Activated naive CD8-positive, alpha-beta T cell treated with anti-CD3 and anti-CD28 coated beads, Interleukin-2, amount 50 U/mL, for 24 hours (primary cell): ENCODE results near the gene DNAH17.
A peak's percentile ranks its signal among the peaks of the same experiment; 100 is the strongest.

Experiments used
- ATAC-seq: fragments of 150-1000 bp; cut with Tn5 transposase; one replicate; pipeline ENCODE4 v1.10.0; 2021
- DNase-seq: peaks from one replicate; pipeline ENCODE4 v3.0.0; 2021
- H3K27ac Mint-ChIP-seq: one replicate; pipeline ENCODE4 v1.8.0; 2021; ENCODE audit warnings: mild to moderate bottlenecking, mixed read lengths
- H3K27me3 Mint-ChIP-seq: one replicate; pipeline ENCODE4 v1.8.0; 2021; ENCODE audit warnings: mixed read lengths
- H3K36me3 Mint-ChIP-seq: one replicate; pipeline ENCODE4 v1.8.0; 2021; ENCODE audit warnings: low read depth, mixed read lengths
- H3K4me1 Mint-ChIP-seq: one replicate; pipeline ENCODE4 v1.8.0; 2021; ENCODE audit warnings: mixed read lengths
- H3K4me3 Mint-ChIP-seq: one replicate; pipeline ENCODE4 v1.8.0; 2021; ENCODE audit warnings: mild to moderate bottlenecking, moderate library complexity, mixed read lengths
- H3K9me3 Mint-ChIP-seq: one replicate; pipeline ENCODE4 v1.8.0; 2021; ENCODE audit warnings: mixed read lengths

DNAH17 gene

GRCh38 chr17:78449983-78450595 is 127.1 kb downstream of the DNAH17 start:
- Mint-ChIP-seq H3K36me3 (no peaks in the 10 kb centered on the region), H3K9me3 (no peaks in the 10 kb centered on the region), H3K4me1 (no peaks in the 10 kb centered on the region), H3K4me3 (no peak overlapping the region), H3K27ac (no peak overlapping the region), H3K27me3 (no peaks in the 10 kb centered on the region)
- DNase-seq (no peak), ATAC-seq (no peak)

GRCh38 chr17:78448356-78448993 is 128.7 kb downstream of the DNAH17 start:
- H3K4me3 Mint-ChIP-seq = no peak overlapping the region
- H3K36me3 Mint-ChIP-seq = no peaks in the 10 kb centered on the region
- no peak for ATAC-seq
- H3K27ac Mint-ChIP-seq = no peak overlapping the region
- H3K4me1 Mint-ChIP-seq = no peaks in the 10 kb centered on the region
- no peaks in the 10 kb centered on the region for H3K9me3 Mint-ChIP-seq
- DNase-seq = no peak
- no peaks in the 10 kb centered on the region for H3K27me3 Mint-ChIP-seq

DNA sequence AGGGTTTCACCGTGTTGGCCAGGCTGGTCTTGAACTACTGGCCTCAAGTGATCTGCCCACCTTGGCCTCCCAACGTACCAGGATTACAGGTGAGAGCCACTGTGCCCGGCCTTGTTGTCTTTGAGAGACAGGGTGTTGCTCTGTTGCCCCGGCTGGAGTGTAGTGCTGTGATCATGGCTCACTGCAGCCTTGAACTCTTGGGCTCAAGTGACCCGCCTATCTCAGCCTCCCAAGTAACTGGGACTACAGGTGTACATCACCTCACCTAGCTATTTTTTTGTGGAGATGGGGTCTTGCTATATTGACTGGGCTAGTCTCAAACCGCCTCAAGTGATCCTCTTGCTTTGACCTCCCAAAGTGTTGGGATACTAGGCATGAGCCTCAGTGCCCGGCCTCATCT is 130.4 kb downstream of the DNAH17 start:
- DNase-seq = no peak
- Mint-ChIP-seq H3K36me3 (no peaks in the 10 kb centered on the region), H3K4me1 (peaks cover 2% of the 10 kb centered on the region), H3K9me3 (no peaks in the 10 kb centered on the region), H3K4me3 (no peak overlapping the region), H3K27ac (no peak overlapping the region), H3K27me3 (no peaks in the 10 kb centered on the region)
- no peak for ATAC-seq

- Mint-ChIP-seq H3K9me3 (no peaks in the 10 kb centered on the region), H3K27ac (no peak overlapping the region), H3K4me3 (no peak overlapping the region), H3K4me1 (peaks cover 2% of the 10 kb centered on the region), H3K36me3 (no peaks in the 10 kb centered on the region), H3K27me3 (no peaks in the 10 kb centered on the region)
- ATAC-seq (no peak), DNase-seq (no peak)
Observed at GRCh38 chr17:78444392-78444791, 132.8 kb downstream of the DNAH17 start.

DNA sequence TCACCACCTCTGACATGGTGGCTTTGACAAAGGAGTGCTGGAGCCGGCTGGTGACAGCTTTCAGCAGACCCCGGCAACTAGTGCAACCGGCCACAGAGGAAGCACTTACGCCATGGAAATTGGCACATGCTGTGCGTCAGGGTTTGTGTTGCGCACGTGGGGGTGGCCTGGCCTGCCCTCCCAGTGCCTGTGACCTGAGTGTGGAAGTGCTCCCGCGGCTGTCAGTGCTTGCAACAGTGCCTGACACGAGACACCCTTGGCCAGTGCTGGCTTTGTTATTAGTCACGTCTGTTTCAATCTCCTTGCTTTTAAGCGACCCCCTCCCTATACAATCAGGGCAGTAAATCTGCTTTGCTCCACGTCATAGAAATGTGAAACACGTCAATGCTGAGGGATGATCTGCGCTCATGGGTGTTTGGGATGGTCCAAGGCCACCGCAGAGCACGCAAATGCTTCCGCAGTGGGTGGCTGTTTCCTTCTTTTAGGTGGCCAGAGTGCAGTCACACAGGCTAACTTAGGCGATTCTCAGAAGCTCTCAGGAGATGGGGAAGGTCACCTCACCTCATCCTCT is 134.5 kb downstream of the DNAH17 start:
- Mint-ChIP-seq H3K27ac (peak overlapping the region; percentile 56), H3K4me1 (peaks cover 2% of the 10 kb centered on the region), H3K27me3 (no peaks in the 10 kb centered on the region), H3K36me3 (no peaks in the 10 kb centered on the region), H3K4me3 (no peak overlapping the region), H3K9me3 (no peaks in the 10 kb centered on the region)
- DNase-seq (peak; percentile 25), ATAC-seq (peak; percentile 52)

- no peak overlapping the region for H3K4me3 Mint-ChIP-seq
- DNase-seq = no peak
- H3K27me3 Mint-ChIP-seq = no peaks in the 10 kb centered on the region
- H3K4me1 Mint-ChIP-seq = peaks cover 2% of the 10 kb centered on the region
- no peak overlapping the region for H3K27ac Mint-ChIP-seq
- ATAC-seq = no peak
- H3K9me3 Mint-ChIP-seq = no peaks in the 10 kb centered on the region
- H3K36me3 Mint-ChIP-seq = no peaks in the 10 kb centered on the region
Observed at GRCh38 chr17:78441271-78441971, 135.8 kb downstream of the DNAH17 start.

GRCh38 chr17:78438694-78439325 is 138.4 kb downstream of the DNAH17 start:
- Mint-ChIP-seq H3K36me3 (no peaks in the 10 kb centered on the region), H3K4me3 (no peak overlapping the region), H3K4me1 (peaks cover 2% of the 10 kb centered on the region), H3K27ac (no peak overlapping the region), H3K9me3 (no peaks in the 10 kb centered on the region), H3K27me3 (no peaks in the 10 kb centered on the region)
- DNase-seq (no peak), ATAC-seq (no peak)

- Mint-ChIP-seq H3K36me3 (no peaks in the 10 kb centered on the region), H3K4me3 (no peak overlapping the region), H3K27ac (no peak overlapping the region), H3K9me3 (no peaks in the 10 kb centered on the region), H3K27me3 (no peaks in the 10 kb centered on the region), H3K4me1 (peaks cover 2% of the 10 kb centered on the region)
- no peak for ATAC-seq
- DNase-seq = no peak
Observed at GRCh38 chr17:78438271-78438691, 138.9 kb downstream of the DNAH17 start.

DNA sequence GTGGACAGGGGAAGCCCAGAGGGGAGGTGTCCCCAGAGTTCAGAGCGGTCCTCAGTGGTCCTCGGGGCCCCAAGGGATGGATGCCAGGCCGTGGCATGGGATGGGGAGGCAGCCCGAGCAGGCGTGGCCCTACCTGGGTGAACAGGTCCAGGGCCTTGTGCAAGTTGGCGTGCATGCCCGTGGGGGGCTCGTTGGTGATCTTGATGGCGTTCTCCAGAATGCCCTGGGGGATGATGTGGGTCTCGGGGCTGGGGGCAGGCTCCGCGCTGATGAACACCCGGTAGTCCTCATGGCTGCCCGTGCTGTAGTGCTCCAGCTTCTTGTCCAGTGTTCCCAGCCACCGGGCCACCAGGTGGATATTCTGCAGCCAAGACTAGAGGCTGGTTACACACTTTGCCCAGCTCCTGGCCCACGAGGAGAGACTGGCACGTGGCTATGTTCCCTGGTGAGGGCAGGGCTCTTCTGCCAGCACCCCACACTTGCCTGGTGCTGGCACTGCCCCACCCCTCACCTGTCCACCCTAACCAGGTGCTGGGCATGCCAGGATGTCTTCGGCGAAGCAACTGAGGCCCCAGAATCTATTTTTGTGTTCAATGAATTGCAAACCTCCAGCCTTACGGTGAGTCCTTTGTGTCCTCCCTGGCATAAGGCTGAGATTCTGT is 139.6 kb downstream of the DNAH17 start:
- Mint-ChIP-seq H3K27me3 (no peaks in the 10 kb centered on the region), H3K36me3 (no peaks in the 10 kb centered on the region), H3K4me1 (peaks cover 2% of the 10 kb centered on the region), H3K27ac (no peak overlapping the region), H3K9me3 (no peaks in the 10 kb centered on the region), H3K4me3 (no peak overlapping the region)
- DNase-seq (no peak), ATAC-seq (no peak)

- Mint-ChIP-seq H3K36me3 (no peaks in the 10 kb centered on the region), H3K27me3 (no peaks in the 10 kb centered on the region), H3K4me1 (no peaks in the 10 kb centered on the region), H3K9me3 (no peaks in the 10 kb centered on the region), H3K4me3 (no peak overlapping the region), H3K27ac (no peak overlapping the region)
- DNase-seq = no peak
- ATAC-seq = no peak
Observed at GRCh38 chr17:78435330-78436005, 141.7 kb downstream of the DNAH17 start.

GRCh38 chr17:78434455-78435329 is 142.5 kb downstream of the DNAH17 start:
- DNase-seq = no peak
- Mint-ChIP-seq H3K36me3 (peaks cover 6% of the 10 kb centered on the region), H3K9me3 (no peaks in the 10 kb centered on the region), H3K4me1 (no peaks in the 10 kb centered on the region), H3K27me3 (no peaks in the 10 kb centered on the region), H3K27ac (no peak overlapping the region), H3K4me3 (no peak overlapping the region)
- no peak for ATAC-seq

- H3K9me3 Mint-ChIP-seq = no peaks in the 10 kb centered on the region
- H3K27ac Mint-ChIP-seq = no peak overlapping the region
- DNase-seq = no peak
- no peak for ATAC-seq
- no peak overlapping the region for H3K4me3 Mint-ChIP-seq
- peaks cover 10% of the 10 kb centered on the region for H3K36me3 Mint-ChIP-seq
- no peaks in the 10 kb centered on the region for H3K4me1 Mint-ChIP-seq
- H3K27me3 Mint-ChIP-seq = no peaks in the 10 kb centered on the region
Observed at GRCh38 chr17:78433780-78434335, 143.3 kb downstream of the DNAH17 start.
